Colonic mucosa (tissue), 4 donors: ENCODE measurements around the gene FRMD3. TPM values are rescaled to one million over a fixed set of nuclear protein-coding genes. Genes with fewer than 3 reads are reported as not detected.

Experiments
- DNase-seq: peaks from one replicate; pipeline ENCODE4 v3.0.0-alpha.2; 2020
- H3K27ac ChIP-seq: fragments of 200-600 bp; one replicate; pipeline ENCODE4 v1.8.0; 2021
- H3K27me3 ChIP-seq: fragments of 200-600 bp; one replicate; pipeline ENCODE4 v1.8.0; 2021
- H3K36me3 ChIP-seq: fragments of 200-600 bp; one replicate; pipeline ENCODE4 v1.8.0; 2021
- H3K4me1 ChIP-seq: fragments of 200-600 bp; one replicate; pipeline ENCODE4 v1.8.0; 2021; ENCODE audit warnings: mild to moderate bottlenecking
- H3K4me3 ChIP-seq: fragments of 200-600 bp; one replicate; pipeline ENCODE4 v1.8.0; 2021
- H3K9ac ChIP-seq, 2 donors: one replicate each; pipeline ENCODE4 v1.7.0; 2013; ENCODE audit warnings: control low read depth in 2 of 2, low read depth in 2 of 2, low read length in 2 of 2
- H3K9me3 ChIP-seq: fragments of 200-600 bp; one replicate; pipeline ENCODE4 v1.8.0; 2021
- CTCF ChIP-seq: fragments of 200-600 bp; IDR thresholded peaks from one replicate; pipeline ENCODE4 v1.8.0; 2022; ENCODE audit warnings: antibody characterized with exemption, mild to moderate bottlenecking
- intact Hi-C: fragments of 100-400 bp; cut with DNase I; formaldehyde crosslinking; loops from one replicate; pipeline ENCODE4 v1.14.1; 2022
- total RNA-seq, 2 donors: library from RNA; stranded (reverse); fragmentation: NEBNext Ultra II Directional in 1 of 2; extraction: Animal tissue kit (Norgen Biotek cat#: 25700) in 1 of 2; gene quantifications; one replicate each; pipeline ENCODE4 v1.2.1, GENCODE V29; 2021
- donor health status: healthy.
- donor health status: DM: no; HTN: no; CAD: no.
- donor health status: DM: no; HTN: no; CAD: no.

The FRMD3 gene
- total RNA-seq, 2 donors from 2014 or later: 14.7 to 21.3 TPM

- no peak for TF ChIP-seq CTCF
- H3K4me3 ChIP-seq: no peak overlapping the region
- H3K9me3 ChIP-seq: no peaks in the 10 kb centered on the region
- no peaks in the 10 kb centered on the region for H3K27me3 ChIP-seq
- H3K36me3 ChIP-seq: no peaks in the 10 kb centered on the region
- H3K27ac ChIP-seq: no peak overlapping the region
- no peak for DNase-seq
- H3K4me1 ChIP-seq: no peaks in the 10 kb centered on the region
- H3K9ac ChIP-seq: no peak overlapping the region
- intact Hi-C loops: no loop called here
Measured at GRCh38 chr9:83312537-83312936, 225.7 kb downstream of the FRMD3 start.

GRCh38 chr9:83307066-83307724 lies 231.0 kb downstream of the FRMD3 start:
- no peak overlapping the region for H3K4me3 ChIP-seq
- no peaks in the 10 kb centered on the region for H3K9me3 ChIP-seq
- no peak for TF ChIP-seq CTCF
- no peaks in the 10 kb centered on the region for H3K27me3 ChIP-seq
- peak overlapping the region; percentile 6 for H3K27ac ChIP-seq
- intact Hi-C loops: no loop called here
- H3K4me1 ChIP-seq: no peaks in the 10 kb centered on the region
- no peaks in the 10 kb centered on the region for H3K36me3 ChIP-seq
- no peak for DNase-seq
- no peak overlapping the region for H3K9ac ChIP-seq

GRCh38 chr9:83304686-83305085 lies 233.5 kb downstream of the FRMD3 start:
- H3K9ac ChIP-seq: no peak overlapping the region
- no peak overlapping the region for H3K4me3 ChIP-seq
- H3K27me3 ChIP-seq: no peaks in the 10 kb centered on the region
- H3K9me3 ChIP-seq: no peaks in the 10 kb centered on the region
- DNase-seq: peak; percentile 55
- no peak overlapping the region for H3K27ac ChIP-seq
- TF ChIP-seq CTCF: no peak
- H3K36me3 ChIP-seq: no peaks in the 10 kb centered on the region
- intact Hi-C loops: no loop called here
- H3K4me1 ChIP-seq: no peaks in the 10 kb centered on the region

GRCh38 chr9:83299571-83299970 lies 238.6 kb downstream of the FRMD3 start:
- no peaks in the 10 kb centered on the region for H3K4me1 ChIP-seq
- no peaks in the 10 kb centered on the region for H3K36me3 ChIP-seq
- H3K9me3 ChIP-seq: no peaks in the 10 kb centered on the region
- no peak overlapping the region for H3K9ac ChIP-seq
- no peak overlapping the region for H3K4me3 ChIP-seq
- no peak for TF ChIP-seq CTCF
- H3K27me3 ChIP-seq: no peaks in the 10 kb centered on the region
- intact Hi-C loops: no loop called here
- DNase-seq: no peak
- no peak overlapping the region for H3K27ac ChIP-seq

GRCh38 chr9:83299094-83299493 lies 239.1 kb downstream of the FRMD3 start:
- DNase-seq: no peak
- no peak overlapping the region for H3K9ac ChIP-seq
- intact Hi-C loops: no loop called here
- TF ChIP-seq CTCF: no peak
- no peak overlapping the region for H3K4me3 ChIP-seq
- H3K4me1 ChIP-seq: no peaks in the 10 kb centered on the region
- H3K27me3 ChIP-seq: no peaks in the 10 kb centered on the region
- H3K27ac ChIP-seq: no peak overlapping the region
- H3K9me3 ChIP-seq: no peaks in the 10 kb centered on the region
- H3K36me3 ChIP-seq: no peaks in the 10 kb centered on the region
